ENCODE measurements around the gene FAT3. TPM values are rescaled to one million over a fixed set of nuclear protein-coding genes. Genes with fewer than 3 reads are reported as not detected.

FAT3 gene
- total and polyA plus RNA-seq, 7 donors: 0.23 to 2.9 (median 1.3) TPM; not detected in 2

GRCh38 chr11:92266806-92267205, 42.2 kb downstream of the FAT3 start:
- Histone ChIP-seq H3K4me1 (peaks cover 0 to 7% (median 3%) of the 10 kb centered on the region in 4 donors), H3K27ac (no peak overlapping the region), H3K27me3 (no peaks in the 10 kb centered on the region), H3K9me3 (no peaks in the 10 kb centered on the region), H3K4me3 (no peak overlapping the region), H3K36me3 (no peaks in the 10 kb centered on the region)
- intact Hi-C loops (cut with DNase I): loop anchor here (10.0 kb wide), 1 partner anchor 1548 kb away; no protein-coding TSS in a partner anchor
- DNase-seq: no peak
- no peak for TF ChIP-seq POLR2A (IDR thresholded peaks at IDR 0.05)
- TF ChIP-seq EP300 (IDR thresholded peaks at IDR 0.05): no peak
- no peak for TF ChIP-seq POLR2AphosphoS5 (IDR thresholded peaks at IDR 0.05)
- no peak for TF ChIP-seq CTCF (IDR thresholded peaks at IDR 0.05)
- WGBS, 2 donors: 54 to 78% methylated on average over 4 of the region's 4 CpGs

GRCh38 chr11:92267278-92267677, 42.7 kb downstream of the FAT3 start:
- Histone ChIP-seq H3K36me3 (no peaks in the 10 kb centered on the region), H3K27ac (no peak overlapping the region), H3K9me3 (no peaks in the 10 kb centered on the region), H3K27me3 (no peaks in the 10 kb centered on the region), H3K4me3 (no peak overlapping the region), H3K4me1 (peaks cover 0 to 7% (median 3%) of the 10 kb centered on the region in 4 donors)
- no peak for TF ChIP-seq POLR2A (IDR thresholded peaks at IDR 0.05)
- TF ChIP-seq CTCF (IDR thresholded peaks at IDR 0.05): no peak
- 90 to 93% methylated on average over 2 of the region's 2 CpGs for WGBS, 2 donors
- no peak for DNase-seq
- intact Hi-C loops (cut with DNase I): loop anchor here (10.0 kb wide), 1 partner anchor 1548 kb away; no protein-coding TSS in a partner anchor

DNA sequence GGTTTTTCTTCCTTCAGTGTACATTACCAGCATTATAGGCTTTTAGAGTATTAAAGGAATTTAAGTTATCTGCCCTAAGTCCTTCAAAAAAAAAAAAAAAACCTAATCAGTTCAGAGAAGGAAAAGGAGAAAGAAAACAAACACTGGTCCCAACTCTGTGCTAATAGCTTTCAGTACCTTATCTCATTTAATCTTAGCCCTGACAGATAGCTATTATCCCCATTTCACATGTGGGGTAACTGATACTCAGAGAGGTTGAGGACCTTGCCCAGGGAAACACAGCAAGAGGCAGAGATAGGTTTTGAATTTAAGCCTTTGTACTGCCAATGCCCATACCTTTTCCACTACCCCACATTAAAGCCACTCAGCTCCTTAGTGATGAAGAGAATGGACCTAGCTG, 43.4 kb downstream of the FAT3 start:
- Histone ChIP-seq H3K4me3 (no peak overlapping the region), H3K27me3 (no peaks in the 10 kb centered on the region), H3K9me3 (no peaks in the 10 kb centered on the region), H3K27ac (no peak overlapping the region), H3K4me1 (peaks cover 0 to 7% (median 3%) of the 10 kb centered on the region in 4 donors), H3K36me3 (no peaks in the 10 kb centered on the region)
- DNase-seq: no peak
- intact Hi-C loops (cut with DNase I): loop anchor here (10.0 kb wide), 1 partner anchor 1547 kb away; no protein-coding TSS in a partner anchor
- TF ChIP-seq POLR2A (IDR thresholded peaks at IDR 0.05): no peak

- no peak for TF ChIP-seq CTCF (IDR thresholded peaks at IDR 0.05)
- no peak for TF ChIP-seq POLR2AphosphoS5 (IDR thresholded peaks at IDR 0.05)
- TF ChIP-seq EP300 (IDR thresholded peaks at IDR 0.05): no peak
- no peak for TF ChIP-seq POLR2A (IDR thresholded peaks at IDR 0.05)
- H3K27me3 ChIP-seq: no peaks in the 10 kb centered on the region
- no peaks in the 10 kb centered on the region for H3K36me3 ChIP-seq
- no peak for DNase-seq
- intact Hi-C loops (cut with DNase I): loop anchor here (10.0 kb wide), 1 partner anchor 1546 kb away; no protein-coding TSS in a partner anchor
- H3K9me3 ChIP-seq: no peaks in the 10 kb centered on the region
- WGBS, 2 donors: 87 to 94% methylated on average over 1 of the region's 1 CpG
- H3K4me3 ChIP-seq: no peak overlapping the region
- H3K4me1 ChIP-seq: peaks cover 0 to 7% (median 3%) of the 10 kb centered on the region in 4 donors
- H3K27ac ChIP-seq: no peak overlapping the region
Observed at GRCh38 chr11:92268546-92268945, 43.9 kb downstream of the FAT3 start.

DNA sequence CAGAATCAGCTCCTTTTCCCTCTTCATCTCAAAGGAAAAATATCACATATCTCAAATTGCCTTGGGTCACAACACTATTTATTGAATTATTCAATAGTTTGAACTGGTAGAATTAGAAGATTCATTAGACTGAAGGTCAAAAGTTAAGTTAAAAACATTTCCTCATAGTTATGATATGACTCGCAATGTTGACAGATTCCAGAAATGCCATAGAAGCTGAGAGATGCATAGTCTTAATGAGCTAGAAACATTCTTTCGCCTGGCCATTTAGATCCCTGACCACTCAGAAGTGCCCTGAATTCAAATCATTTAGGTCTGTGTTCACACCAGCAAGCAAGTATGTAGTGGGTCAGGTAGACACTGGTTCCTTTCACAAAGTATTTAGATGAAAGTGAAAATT, 44.4 kb downstream of the FAT3 start:
- WGBS, 2 donors: 76 to 86% methylated on average over 2 of the region's 2 CpGs
- H3K36me3 ChIP-seq: no peaks in the 10 kb centered on the region
- no peak overlapping the region for H3K27ac ChIP-seq
- no peak for DNase-seq
- H3K4me3 ChIP-seq: no peak overlapping the region
- intact Hi-C loops (cut with DNase I): loop anchor here (10.0 kb wide), 1 partner anchor 1546 kb away; no protein-coding TSS in a partner anchor
- H3K27me3 ChIP-seq: no peaks in the 10 kb centered on the region
- peaks cover 0 to 7% (median 3%) of the 10 kb centered on the region in 4 donors for H3K4me1 ChIP-seq
- TF ChIP-seq EP300 (IDR thresholded peaks at IDR 0.05) (no peak), POLR2A (IDR thresholded peaks at IDR 0.05) (no peak), CTCF (IDR thresholded peaks at IDR 0.05) (no peak), POLR2AphosphoS5 (IDR thresholded peaks at IDR 0.05) (no peak)
- H3K9me3 ChIP-seq: no peaks in the 10 kb centered on the region

Data from sigmoid colon (tissue), 7 donors.